ENCODE measurements around the gene CACNG8. TPM values are rescaled to one million over a fixed set of nuclear protein-coding genes. Genes with fewer than 3 reads are reported as not detected.

The CACNG8 gene
- total and polyA plus RNA-seq, 4 donors: 1.2 to 23.9 (median 11.1) TPM

Small RNA genes lying within 50 kb of the gene (small RNA-seq; reads per million reads assigned to genes)
- gene AC012314.20 (ENCODE audit: low replicate concordance): not detected

Other genes with a start within 250 kb of the CACNG8 start
- gene NLRP12, start 138.6 kb upstream of the CACNG8 start, total RNA-seq: under 1 TPM; 0.11 to 0.99 TPM
- under 1 TPM in 1 of 2 donors, not detected in 1; 0.36 TPM for gene NLRP12, start 138.6 kb upstream of the CACNG8 start, polyA plus RNA-seq (ENCODE audit: insufficient read length in 2 of 2)
- 10 to 100 TPM; 18.2 to 18.7 TPM for gene MYADM, start 95.1 kb upstream of the CACNG8 start, total RNA-seq
- 10 to 100 TPM; 54.5 to 80.3 TPM for gene MYADM, start 95.1 kb upstream of the CACNG8 start, polyA plus RNA-seq (ENCODE audit: insufficient read length in 2 of 2)
- gene PRKCG, start 80.7 kb upstream of the CACNG8 start, total RNA-seq: 1 to 10 TPM; 1.0 to 2.9 TPM
- 1 to 10 TPM; 5.2 to 7.5 TPM for gene PRKCG, start 80.7 kb upstream of the CACNG8 start, polyA plus RNA-seq (ENCODE audit: insufficient read length in 2 of 2)
- gene CACNG7, start 53.7 kb upstream of the CACNG8 start, total RNA-seq: 1 to 10 TPM; 5.1 to 9.7 TPM
- 100 to 1,000 TPM; 129 to 139 TPM for gene CACNG7, start 53.7 kb upstream of the CACNG8 start, polyA plus RNA-seq (ENCODE audit: insufficient read length in 2 of 2)
- gene CACNG6, start 28.7 kb downstream of the CACNG8 start, total RNA-seq: under 1 TPM; 0.20 to 0.94 TPM
- 1 to 10 TPM; 2.3 to 2.4 TPM for gene CACNG6, start 28.7 kb downstream of the CACNG8 start, polyA plus RNA-seq (ENCODE audit: insufficient read length in 2 of 2)
- 1 to 10 TPM in 1 of 2 donors, under 1 TPM in 1; 0.28 to 1.8 TPM for gene VSTM1, start 101.0 kb downstream of the CACNG8 start, total RNA-seq
- 1 to 10 TPM in 1 of 2 donors, under 1 TPM in 1; 0.41 to 1.1 TPM for gene VSTM1, start 101.0 kb downstream of the CACNG8 start, polyA plus RNA-seq (ENCODE audit: insufficient read length in 2 of 2)
- under 1 TPM in 1 of 2 donors, not detected in 1; 0.50 TPM for gene TARM1, start 118.4 kb downstream of the CACNG8 start, total RNA-seq
- under 1 TPM in 1 of 2 donors, not detected in 1; 0.17 TPM for gene TARM1, start 118.4 kb downstream of the CACNG8 start, polyA plus RNA-seq (ENCODE audit: insufficient read length in 2 of 2)
- 1 to 10 TPM in 1 of 2 donors, under 1 TPM in 1; 0.44 to 1.1 TPM for gene OSCAR, start 137.9 kb downstream of the CACNG8 start, total RNA-seq
- 1 to 10 TPM; 1.7 to 1.8 TPM for gene OSCAR, start 137.9 kb downstream of the CACNG8 start, polyA plus RNA-seq (ENCODE audit: insufficient read length in 2 of 2)
- 100 to 1,000 TPM in 1 of 2 donors, 1 to 10 TPM in 1; 8.4 to 277 TPM for gene NDUFA3, start 139.9 kb downstream of the CACNG8 start, total RNA-seq
- 100 to 1,000 TPM; 203 to 241 TPM for gene NDUFA3, start 139.9 kb downstream of the CACNG8 start, polyA plus RNA-seq (ENCODE audit: insufficient read length in 2 of 2)
- gene TFPT, start 152.7 kb downstream of the CACNG8 start, total RNA-seq: 10 to 100 TPM in 1 of 2 donors, 1 to 10 TPM in 1; 8.4 to 20.1 TPM
- 10 to 100 TPM; 28.4 to 34.5 TPM for gene TFPT, start 152.7 kb downstream of the CACNG8 start, polyA plus RNA-seq (ENCODE audit: insufficient read length in 2 of 2)
- gene PRPF31, start 152.8 kb downstream of the CACNG8 start, total RNA-seq: 10 to 100 TPM; 26.9 to 54.4 TPM
- gene PRPF31, start 152.8 kb downstream of the CACNG8 start, polyA plus RNA-seq (ENCODE audit: insufficient read length in 2 of 2): 10 to 100 TPM; 69.9 to 72.4 TPM
- gene CNOT3, start 174.8 kb downstream of the CACNG8 start, total RNA-seq: 10 to 100 TPM in 1 of 2 donors, 1 to 10 TPM in 1; 7.2 to 14.4 TPM
- 10 to 100 TPM; 59.0 to 62.9 TPM for gene CNOT3, start 174.8 kb downstream of the CACNG8 start, polyA plus RNA-seq (ENCODE audit: insufficient read length in 2 of 2)
- 10 to 100 TPM in 1 of 2 donors, 1 to 10 TPM in 1; 3.7 to 13.3 TPM for gene LENG1, start 196.8 kb downstream of the CACNG8 start, total RNA-seq
- gene LENG1, start 196.8 kb downstream of the CACNG8 start, polyA plus RNA-seq (ENCODE audit: insufficient read length in 2 of 2): 10 to 100 TPM; 11.8 to 11.9 TPM
- 1 to 10 TPM in 1 of 2 donors, under 1 TPM in 1; 0.50 to 2.1 TPM for gene TMC4, start 210.2 kb downstream of the CACNG8 start, total RNA-seq
- gene TMC4, start 210.2 kb downstream of the CACNG8 start, polyA plus RNA-seq (ENCODE audit: insufficient read length in 2 of 2): 1 to 10 TPM; 2.8 to 4.2 TPM
- gene MBOAT7, start 226.6 kb downstream of the CACNG8 start, total RNA-seq: 10 to 100 TPM; 31.6 to 32.8 TPM
- gene MBOAT7, start 226.6 kb downstream of the CACNG8 start, polyA plus RNA-seq (ENCODE audit: insufficient read length in 2 of 2): 100 to 1,000 TPM; 109 to 112 TPM
- 10 to 100 TPM; 24.6 to 43.6 TPM for gene TSEN34, start 228.4 kb downstream of the CACNG8 start, total RNA-seq
- 10 to 100 TPM; 49.1 to 53.0 TPM for gene TSEN34, start 228.4 kb downstream of the CACNG8 start, polyA plus RNA-seq (ENCODE audit: insufficient read length in 2 of 2)
- 1,000 to 10,000 TPM; 1,598 to 1,602 TPM for gene RPS9, start 237.9 kb downstream of the CACNG8 start, total RNA-seq
- gene RPS9, start 237.9 kb downstream of the CACNG8 start, polyA plus RNA-seq (ENCODE audit: insufficient read length in 2 of 2): 1,000 to 10,000 TPM; 1,091 to 1,368 TPM

Measured in spinal cord (tissue), 4 donors.